ENCODE data around the gene CEP162. TPM values are rescaled to one million over a fixed set of nuclear protein-coding genes. Genes with fewer than 3 reads are reported as not detected.
"Not testable (repeated sequence)": the region's sequence is repeated elsewhere in the genome, so short reads cannot be mapped to it uniquely, and the experiment has no call there.

CEP162 gene
- total RNA-seq, 3 donors from 2014 or later (not counting 1 experiment from before 2014, with no cell fraction given) = 11.2 to 14.6 (median 12.0) TPM

DNA sequence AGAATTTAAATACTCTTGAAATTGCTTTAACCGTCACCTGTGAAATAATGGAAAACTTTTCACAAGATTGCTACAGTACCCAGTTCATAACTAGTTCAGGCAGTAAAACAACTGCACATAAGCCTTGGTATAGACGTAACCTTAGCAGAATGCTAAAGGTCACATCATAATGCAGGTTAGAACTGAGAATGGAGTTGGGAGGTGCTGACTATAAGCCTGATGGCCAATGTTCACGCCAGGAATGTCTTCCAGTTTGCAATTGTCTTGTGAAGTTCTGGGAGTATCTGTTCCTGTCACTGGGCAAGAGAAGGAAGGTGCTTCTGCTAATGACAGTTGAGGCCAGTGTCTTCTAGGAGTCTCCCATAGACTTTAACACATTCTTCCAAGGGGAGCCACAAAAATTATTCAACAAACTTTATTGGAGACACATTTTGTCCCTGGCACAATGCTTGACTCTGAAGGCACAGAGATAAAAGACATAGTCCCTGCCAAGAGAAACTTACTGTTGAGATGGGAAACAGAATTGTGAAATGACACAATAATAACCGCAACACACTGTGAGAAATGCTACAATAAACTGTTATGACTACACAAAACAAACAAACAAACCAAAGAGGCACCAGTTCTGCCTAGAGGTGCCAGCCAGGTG lies 24.6 kb upstream of the CEP162 start:
- Mint-ChIP-seq H3K27ac (no peak overlapping the region), H3K4me3 (no peak overlapping the region), H3K27me3 (ENCODE audit: low read depth in 2 of 2) (peaks cover 24 to 34% of the 10 kb centered on the region in 2 donors), H3K36me3 (no peaks in the 10 kb centered on the region), H3K9me3 (no peaks in the 10 kb centered on the region), H3K4me1 (no peaks in the 10 kb centered on the region)
- no peak for DNase-seq
- WGBS (ENCODE audit: insufficient coverage) = 69% methylated on average over 3 of the region's 4 CpGs
- Histone ChIP-seq H3K4me3 (ENCODE audit: low read length) (no peak overlapping the region), H3K27me3 (ENCODE audit: control insufficient read depth, insufficient read depth, low read length) (peaks cover 9% of the 10 kb centered on the region), H3K4me1 (ENCODE audit: control insufficient read depth, insufficient read depth, low read length) (no peaks in the 10 kb centered on the region), H3K36me3 (ENCODE audit: control insufficient read depth, insufficient read depth, low read length) (no peaks in the 10 kb centered on the region), H3K9me3 (ENCODE audit: control insufficient read depth, insufficient read depth, low read length) (no peaks in the 10 kb centered on the region), H3K27ac (ENCODE audit: low read length) (no peak overlapping the region)
- TF ChIP-seq CTCF (IDR thresholded peaks at IDR 0.05) = no peak
- ATAC-seq = no peak
- intact Hi-C loops (cut with micrococcal nuclease) = no loop called here

DNA sequence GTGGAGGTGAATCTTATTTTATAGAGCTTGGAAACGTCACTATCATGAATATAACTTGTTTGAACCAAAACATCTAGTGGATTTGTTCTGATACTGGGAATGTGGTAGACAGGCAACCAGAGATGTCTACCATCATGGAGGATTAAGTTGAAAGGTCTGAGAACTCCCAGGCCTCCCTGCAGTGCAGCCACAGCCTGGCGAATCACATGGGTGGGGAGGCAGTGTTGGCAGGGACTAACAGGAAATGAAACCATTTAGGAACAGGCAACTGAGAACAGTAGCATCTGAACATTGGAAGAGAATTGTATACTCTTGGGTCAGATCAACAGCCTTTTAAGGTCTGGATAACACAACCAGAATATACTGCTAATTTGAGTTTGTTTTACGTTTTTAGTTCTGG lies 22.3 kb upstream of the CEP162 start:
- Mint-ChIP-seq H3K4me1 (no peaks in the 10 kb centered on the region), H3K4me3 (no peak overlapping the region), H3K36me3 (no peaks in the 10 kb centered on the region), H3K27me3 (ENCODE audit: low read depth in 2 of 2) (peaks cover 21% of the 10 kb centered on the region in 2 donors), H3K27ac (no peak overlapping the region), H3K9me3 (no peaks in the 10 kb centered on the region)
- no peak for DNase-seq
- 85% methylated on average over 3 of the region's 3 CpGs for WGBS (ENCODE audit: insufficient coverage)
- Histone ChIP-seq H3K27me3 (ENCODE audit: control insufficient read depth, insufficient read depth, low read length) (peaks cover 9% of the 10 kb centered on the region), H3K4me1 (ENCODE audit: control insufficient read depth, insufficient read depth, low read length) (no peaks in the 10 kb centered on the region), H3K9me3 (ENCODE audit: control insufficient read depth, insufficient read depth, low read length) (no peaks in the 10 kb centered on the region), H3K36me3 (ENCODE audit: control insufficient read depth, insufficient read depth, low read length) (no peaks in the 10 kb centered on the region), H3K4me3 (ENCODE audit: low read length) (no peak overlapping the region), H3K27ac (ENCODE audit: low read length) (no peak overlapping the region)
- ATAC-seq = no peak
- intact Hi-C loops (cut with micrococcal nuclease) = no loop called here
- TF ChIP-seq CTCF (IDR thresholded peaks at IDR 0.05) = no peak

- 93% methylated on average over 40 of the region's 51 CpGs for WGBS (ENCODE audit: insufficient coverage)
- H3K9me3 Mint-ChIP-seq; H3K27ac Mint-ChIP-seq; DNase-seq; H3K27me3 ChIP-seq (ENCODE audit: control insufficient read depth, insufficient read depth, low read length); H3K4me1 ChIP-seq (ENCODE audit: control insufficient read depth, insufficient read depth, low read length); H3K27ac ChIP-seq (ENCODE audit: low read length); H3K4me3 Mint-ChIP-seq; H3K36me3 Mint-ChIP-seq; intact Hi-C loops (cut with micrococcal nuclease); H3K9me3 ChIP-seq (ENCODE audit: control insufficient read depth, insufficient read depth, low read length); H3K36me3 ChIP-seq (ENCODE audit: control insufficient read depth, insufficient read depth, low read length); H3K4me1 Mint-ChIP-seq; H3K4me3 ChIP-seq (ENCODE audit: low read length); ATAC-seq: not testable (repeated sequence)
- H3K27me3 Mint-ChIP-seq (ENCODE audit: low read depth in 2 of 2) = peaks cover 9 to 14% of the 10 kb centered on the region in 2 donors
Measured at GRCh38 chr6:84244416-84245081, 17.1 kb upstream of the CEP162 start.

- Mint-ChIP-seq H3K36me3 (no peaks in the 10 kb centered on the region), H3K4me3 (no peak overlapping the region), H3K27me3 (ENCODE audit: low read depth in 2 of 2) (peaks cover 14 to 17% of the 10 kb centered on the region in 2 donors), H3K9me3 (no peaks in the 10 kb centered on the region), H3K4me1 (no peaks in the 10 kb centered on the region), H3K27ac (no peak overlapping the region)
- no peak for TF ChIP-seq CTCF (IDR thresholded peaks at IDR 0.05)
- ATAC-seq (no peak), DNase-seq (no peak)
- no peaks in the 10 kb centered on the region for H3K36me3 ChIP-seq (ENCODE audit: control insufficient read depth, insufficient read depth, low read length)
- H3K4me1 ChIP-seq (ENCODE audit: control insufficient read depth, insufficient read depth, low read length) = no peaks in the 10 kb centered on the region
- WGBS (ENCODE audit: insufficient coverage) = no CpG with 5 or more reads among the region's 1 CpG
- no peak overlapping the region for H3K4me3 ChIP-seq (ENCODE audit: low read length)
- peaks cover 2% of the 10 kb centered on the region for H3K27me3 ChIP-seq (ENCODE audit: control insufficient read depth, insufficient read depth, low read length)
- no peak overlapping the region for H3K27ac ChIP-seq (ENCODE audit: low read length)
- intact Hi-C loops (cut with micrococcal nuclease) = no loop called here
- no peaks in the 10 kb centered on the region for H3K9me3 ChIP-seq (ENCODE audit: control insufficient read depth, insufficient read depth, low read length)
Measured at GRCh38 chr6:84243240-84243639, 15.8 kb upstream of the CEP162 start.

Data from natural killer cell (primary cell).